Motor neuron (in vitro differentiated cells): ENCODE measurements around the gene ENDOG. TPM values are rescaled to one million over a fixed set of nuclear protein-coding genes. Genes with fewer than 3 reads are reported as not detected.
"Not testable (repeated sequence)": the region's sequence is repeated elsewhere in the genome, so short reads cannot be mapped to it uniquely, and the experiment has no call there.

Experiments
- ATAC-seq, 8 experiments: fragments of 200-7000 bp; cut with Tn5 transposase; replicated peaks in 6 of 8; 2 replicates each; pipeline ENCODE4 v1.8.0; 2021; ENCODE audit warnings: mild to moderate bottlenecking in 8 of 8, moderate library complexity in 8 of 8
- H3K27ac ChIP-seq, 2 donors: fragments of 250-450 bp; sonication (Bioruptor Pico); 2 replicates each; pipeline ENCODE4 v1.9.0; 2021; ENCODE audit warnings: antibody characterized with exemption in 2 of 2, mild to moderate bottlenecking in 2 of 2, moderate library complexity in 1 of 2
- H3K4me1 ChIP-seq, 2 donors: fragments of 250-450 bp; sonication (Bioruptor Pico); replicated peaks in 1 of 2; 2 replicates each; pipeline ENCODE4 v1.6.1; 2021; ENCODE audit warnings: antibody characterized with exemption in 2 of 2, mild to moderate bottlenecking in 2 of 2, moderate library complexity in 1 of 2
- H3K4me3 ChIP-seq, 5 donors: fragments of 250-450 bp; sonication (Bioruptor Pico); 2 replicates each; pipeline ENCODE4 v1.9.0; 2021; ENCODE audit warnings: antibody characterized with exemption in 5 of 5, mild to moderate bottlenecking in 5 of 5, moderate library complexity in 4 of 5
- WGBS, 10 experiments: fragments of 450-650 bp; shearing (Covaris generic); methylation state at CpG; one replicate each; pipeline ENCODE4 v1.0.0; 2022; 5-methylcytosine and 5-hydroxymethylcytosine counted together
- in situ Hi-C, 9 experiments: fragments of 400-800 bp; cut with MboI; loops; one replicate each; pipeline ENCODE4 v1.15.0; 2021; ENCODE audit warnings: low sequenced_read_pairs in 9 of 9, low pct_unique_long_range_greater_than_20kb in 2 of 9; ENCODE audit not compliant: unreplicated experiment in 9 of 9
- total RNA-seq, 8 experiments: library from RNA; unstranded; fragments of 300-600 nt; gene quantifications; 2 replicates each; pipeline versions ENCODE4 v1.2.3 to v1.2.4, GENCODE V29; 2022

Gene ENDOG
- total RNA-seq, 8 experiments from 2014 or later: 8.5 to 20.1 (median 16.7) TPM

GRCh38 chr9:128863647-128864046 lies 45.3 kb downstream of the ENDOG start:
- Histone ChIP-seq H3K4me3 (no peak overlapping the region), H3K27ac (no peak overlapping the region), H3K4me1 (peaks cover 5 to 7% of the 10 kb centered on the region in 2 donors)
- in situ Hi-C loops: loop anchor here in 1 of 9 experiments (10.0 kb wide), 1 partner anchor 61 kb away; the partner anchor contains the start of gene PHYHD1
- ATAC-seq: peak in 5 of 8 experiments; percentile 15 to 97 (median 84)
- WGBS, 10 experiments: 50 to 100% (median 77%) methylated on average over 1 to 3 of the region's 10 CpGs; no CpG with 5 or more reads in 6 of the 10 experiments

GRCh38 chr9:128870128-128870940 lies 52.0 kb downstream of the ENDOG start:
- ATAC-seq: no peak
- no peaks in the 10 kb centered on the region for H3K4me1 ChIP-seq
- WGBS, 10 experiments: 83 to 100% (median 93%) methylated on average over 1 to 6 of the region's 7 CpGs
- no peak overlapping the region for H3K27ac ChIP-seq
- H3K4me3 ChIP-seq: no peak overlapping the region
- in situ Hi-C loops: no loop called here

GRCh38 chr9:128870941-128871265 lies 52.6 kb downstream of the ENDOG start:
- H3K4me1 ChIP-seq, H3K4me3 ChIP-seq, in situ Hi-C loops, H3K27ac ChIP-seq, ATAC-seq: not testable (repeated sequence)
- 59 to 100% (median 92%) methylated on average over 2 to 5 of the region's 7 CpGs; no CpG with 5 or more reads in 2 of the 10 experiments for WGBS, 10 experiments

Other genes starting within 250 kb of the ENDOG start
- gene DYNC2I2, start 161.7 kb upstream of the ENDOG start, total RNA-seq: 10 to 100 TPM; 21.1 to 62.7 (median 28.3) TPM
- 100 to 1,000 TPM; 328 to 639 (median 393) TPM for gene SET, start 129.3 kb upstream of the ENDOG start, total RNA-seq
- 1 to 10 TPM in 3 of 8 experiments, under 1 TPM in 5; 0.07 to 7.3 (median 0.68) TPM for gene PKN3, start 116.0 kb upstream of the ENDOG start, total RNA-seq
- 10 to 100 TPM in 5 of 8 experiments, 1 to 10 TPM in 3; 3.7 to 31.4 (median 11.7) TPM for gene ZDHHC12, start 94.4 kb upstream of the ENDOG start, total RNA-seq
- 10 to 100 TPM; 17.8 to 35.1 (median 24.5) TPM for gene ZER1, start 46.6 kb upstream of the ENDOG start, total RNA-seq
- gene TBC1D13, start 31.2 kb upstream of the ENDOG start, total RNA-seq: 10 to 100 TPM in 5 of 8 experiments, 1 to 10 TPM in 3; 8.7 to 18.9 (median 13.1) TPM
- 10 to 100 TPM; 12.3 to 44.3 (median 21.6) TPM for gene SPOUT1, start 11.3 kb downstream of the ENDOG start, total RNA-seq
- 10 to 100 TPM in 5 of 8 experiments, 1 to 10 TPM in 3; 4.0 to 15.9 (median 10.8) TPM for gene KYAT1, start 63.5 kb downstream of the ENDOG start, total RNA-seq
- gene LRRC8A, start 63.6 kb downstream of the ENDOG start, total RNA-seq: 10 to 100 TPM; 13.7 to 26.8 (median 22.6) TPM
- gene PHYHD1, start 102.5 kb downstream of the ENDOG start, total RNA-seq: 10 to 100 TPM in 2 of 8 experiments, 1 to 10 TPM in 2, under 1 TPM in 4; 0.16 to 16.4 (median 0.97) TPM
- 10 to 100 TPM in 5 of 8 experiments, 1 to 10 TPM in 3; 7.5 to 27.9 (median 16.3) TPM for gene DOLK, start 129.1 kb downstream of the ENDOG start, total RNA-seq
- gene NUP188, start 129.2 kb downstream of the ENDOG start, total RNA-seq: 10 to 100 TPM; 16.3 to 69.4 (median 21.6) TPM
- gene SH3GLB2, start 209.8 kb downstream of the ENDOG start, total RNA-seq: 10 to 100 TPM; 27.8 to 95.9 (median 44.5) TPM
- 10 to 100 TPM; 12.0 to 44.2 (median 15.9) TPM for gene MIGA2, start 218.1 kb downstream of the ENDOG start, total RNA-seq